MV-4-11 (cell line): ENCODE results near the gene AADACL2.
"Not testable (repeated sequence)": the region's sequence is repeated elsewhere in the genome, so short reads cannot be mapped to it uniquely, and the experiment has no call there.

Source experiments
- DNase-seq: peaks from one replicate; lab custom pipeline; 2025; lab: John Stamatoyannopoulos, UW

The AADACL2 gene, protein sequence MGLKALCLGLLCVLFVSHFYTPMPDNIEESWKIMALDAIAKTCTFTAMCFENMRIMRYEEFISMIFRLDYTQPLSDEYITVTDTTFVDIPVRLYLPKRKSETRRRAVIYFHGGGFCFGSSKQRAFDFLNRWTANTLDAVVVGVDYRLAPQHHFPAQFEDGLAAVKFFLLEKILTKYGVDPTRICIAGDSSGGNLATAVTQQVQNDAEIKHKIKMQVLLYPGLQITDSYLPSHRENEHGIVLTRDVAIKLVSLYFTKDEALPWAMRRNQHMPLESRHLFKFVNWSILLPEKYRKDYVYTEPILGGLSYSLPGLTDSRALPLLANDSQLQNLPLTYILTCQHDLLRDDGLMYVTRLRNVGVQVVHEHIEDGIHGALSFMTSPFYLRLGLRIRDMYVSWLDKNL

DNA sequence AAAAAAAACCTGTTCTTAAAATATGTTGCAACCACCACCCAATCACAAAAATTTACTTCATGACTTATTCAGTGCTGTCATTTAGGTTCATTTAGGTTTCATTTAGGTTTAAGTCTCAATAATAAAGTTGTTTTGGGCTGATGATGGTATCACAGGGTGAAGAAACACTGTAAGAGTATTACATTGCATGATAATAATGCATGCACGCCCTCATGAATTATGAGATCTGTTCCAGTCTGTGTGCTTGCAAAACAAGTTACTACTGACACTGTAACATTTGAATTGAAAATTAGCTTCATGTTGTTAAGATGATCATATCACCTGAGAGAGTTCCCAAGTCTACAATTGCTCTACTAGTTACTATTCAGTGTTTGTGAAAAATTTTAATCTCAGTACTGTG, at the start of gene AADACL2:
Gene AADACL2 (plus strand): TSS at position 315 of the 400 bp plus-strand sequence. CDS start 109 bp downstream, outside the sequence.
- no peak for DNase-seq

DNA sequence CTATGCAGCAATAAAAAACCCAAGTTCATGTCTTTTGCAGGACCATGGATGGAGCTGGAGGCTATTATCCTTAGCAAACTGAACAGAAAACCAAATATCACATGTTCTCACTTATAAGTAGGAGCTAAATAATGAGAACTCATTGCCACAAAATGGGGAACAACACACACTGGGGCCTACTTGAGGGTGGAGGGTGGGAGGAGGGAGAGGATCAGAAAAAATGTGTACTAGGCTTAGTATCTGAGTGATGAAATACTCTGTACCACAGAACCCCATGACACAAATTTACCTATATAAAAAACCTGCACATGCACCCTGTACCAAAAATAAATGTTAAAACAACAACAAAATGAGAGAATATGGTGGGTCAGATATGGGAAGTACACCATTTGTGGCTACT, 49.6 kb upstream of the AADACL2 start:
- no peak for DNase-seq

DNA sequence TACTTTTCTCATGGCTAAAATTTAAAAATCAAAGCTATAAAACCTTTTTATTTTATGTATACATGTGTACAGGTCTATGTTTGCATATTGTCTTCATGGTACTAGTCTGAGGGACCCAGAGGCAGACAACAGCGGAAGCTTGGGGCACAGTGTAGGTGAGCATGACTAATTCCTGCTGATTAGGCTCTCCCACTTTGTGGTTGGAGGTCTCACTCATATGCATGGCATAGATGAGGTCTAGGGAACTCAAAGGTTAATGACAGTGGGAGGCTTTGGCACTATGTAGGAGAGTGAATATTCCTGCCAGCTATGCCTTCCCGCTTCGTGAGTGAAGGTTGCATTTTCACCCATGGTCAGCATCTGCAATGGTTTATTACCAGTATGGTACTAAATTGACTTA, 47.5 kb upstream of the AADACL2 start:
- DNase-seq = no peak

DNA sequence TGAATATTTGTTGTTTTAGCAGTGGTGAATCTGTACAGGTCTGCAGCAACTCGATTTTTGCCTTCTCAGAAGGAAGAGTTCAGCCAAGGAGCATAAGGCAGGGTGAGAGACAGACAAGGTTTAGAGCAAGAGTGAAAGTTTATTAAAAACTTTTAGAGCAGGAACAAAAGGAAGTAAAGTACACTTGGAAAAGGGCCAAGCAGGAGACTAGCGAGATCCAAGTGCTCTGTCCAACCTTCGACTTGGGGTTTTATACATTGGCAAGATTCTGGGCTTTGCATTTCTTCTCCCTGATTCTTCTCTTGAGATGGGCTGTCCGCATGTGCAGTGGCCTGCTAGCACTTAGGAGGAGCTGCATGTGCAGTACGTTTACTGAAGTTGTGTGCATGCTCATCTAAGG, 46.7 kb upstream of the AADACL2 start:
- no peak for DNase-seq

DNA sequence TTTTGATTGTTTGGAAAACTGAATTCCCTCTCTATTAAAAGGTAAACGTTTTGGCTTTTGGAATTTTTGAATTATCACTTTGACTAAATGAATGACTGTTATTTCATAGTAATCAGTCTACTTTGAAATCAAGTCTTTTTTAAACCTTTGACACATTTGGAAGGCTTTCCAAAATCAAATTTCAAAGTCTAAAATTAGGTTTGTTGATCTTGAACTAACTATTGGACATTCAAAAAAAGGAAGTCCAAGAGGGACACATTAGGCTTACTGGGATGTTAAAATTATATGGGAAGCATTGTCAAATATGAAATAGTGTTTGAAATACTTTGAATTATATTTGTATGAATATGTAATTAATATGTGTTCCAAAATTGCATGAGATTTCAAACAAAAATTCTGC, 45.2 kb upstream of the AADACL2 start:
- no peak for DNase-seq

DNA sequence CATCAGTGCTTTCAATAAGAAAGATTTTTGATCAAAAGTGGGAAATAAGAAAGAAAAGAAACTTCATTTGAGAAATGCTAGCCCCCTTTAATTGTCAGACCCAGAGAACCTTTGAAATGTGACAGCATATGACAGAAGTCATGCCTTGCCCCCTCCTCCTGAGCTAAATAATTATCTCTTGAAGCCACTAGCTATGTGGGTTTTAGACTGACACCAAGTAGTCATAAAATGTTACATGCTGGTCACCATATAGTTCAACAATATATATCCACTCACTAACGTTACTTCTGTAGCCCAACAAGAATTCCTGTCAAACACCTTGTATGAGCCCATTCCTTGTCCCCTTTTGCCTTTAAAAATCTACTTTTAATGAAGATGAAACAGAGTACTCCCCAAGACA, 43.1 kb upstream of the AADACL2 start:
- no peak for DNase-seq

DNA sequence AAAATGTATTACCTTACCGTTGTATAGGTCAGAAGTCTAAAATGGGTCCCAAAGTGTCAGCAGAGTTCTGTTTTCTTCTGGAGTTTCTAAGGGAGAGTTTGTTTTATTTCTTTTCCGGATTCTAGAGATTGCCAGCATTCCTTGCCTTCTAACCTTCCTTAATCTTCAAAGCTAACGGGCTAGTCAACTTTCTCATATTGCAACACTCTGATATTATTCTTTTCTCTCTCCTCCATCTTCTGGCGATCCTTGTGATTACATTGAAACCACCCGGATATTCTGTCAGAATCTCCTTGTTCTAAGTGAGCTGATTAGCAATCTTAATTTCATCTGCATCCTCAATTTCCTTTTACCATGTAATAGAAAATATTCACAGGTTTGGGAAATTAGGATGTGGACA, 36.2 kb upstream of the AADACL2 start:
- DNase-seq = no peak

DNA sequence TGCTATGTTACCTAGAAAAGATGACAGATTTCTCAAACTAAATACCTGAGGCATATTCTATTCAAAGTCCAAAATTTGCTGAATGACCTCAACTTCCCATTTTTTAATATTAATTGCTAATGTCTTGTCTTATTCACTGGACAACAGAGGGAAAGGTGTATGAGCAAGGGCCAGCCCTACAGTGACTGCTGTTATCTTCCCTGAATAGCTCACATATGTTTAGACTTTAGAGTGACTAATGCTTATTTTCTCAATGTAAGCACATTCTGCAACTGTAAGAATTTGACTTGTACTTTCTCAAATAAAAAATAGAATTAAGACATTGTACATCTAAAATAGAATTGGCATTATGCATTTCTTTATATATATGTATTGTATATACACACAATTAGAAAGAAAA, 26.5 kb upstream of the AADACL2 start:
- no peak for DNase-seq

DNA sequence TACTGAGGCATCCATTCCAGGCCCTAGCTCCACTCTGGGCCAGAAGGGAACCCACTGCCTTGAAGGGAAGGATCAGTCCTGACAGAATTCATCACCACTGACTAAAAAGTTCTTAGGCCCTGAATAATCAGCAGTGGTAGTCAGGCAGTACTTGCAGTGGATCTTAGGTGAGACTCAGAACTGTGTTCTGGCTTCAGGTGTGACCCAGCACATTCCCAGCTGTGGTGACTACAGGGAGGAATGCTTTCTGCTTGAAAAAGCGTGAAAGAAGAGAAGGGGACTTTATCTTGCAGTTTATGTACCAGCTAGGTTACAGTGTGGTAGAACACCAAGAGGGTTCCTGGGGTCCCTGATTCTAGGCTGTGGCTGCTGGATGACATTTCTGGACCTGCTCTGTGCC, 24.9 kb upstream of the AADACL2 start:
- DNase-seq = no peak

DNA sequence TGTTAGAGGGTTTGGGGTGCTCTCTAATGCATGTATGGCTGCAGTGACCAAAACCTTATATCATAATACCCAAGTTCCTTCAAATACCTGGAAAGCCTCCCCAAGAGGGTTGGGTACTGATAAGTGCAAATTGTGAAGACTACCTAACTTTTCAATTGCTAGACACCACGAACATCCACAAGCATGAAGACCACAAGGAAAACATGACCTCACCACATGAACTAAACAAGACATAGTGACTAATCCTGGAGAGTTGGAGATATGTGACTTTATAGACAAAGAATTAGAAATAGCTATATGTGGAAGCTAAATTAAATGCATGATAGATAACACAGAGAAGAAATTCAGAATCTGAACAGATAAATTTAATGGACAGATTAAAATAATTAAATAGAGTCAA, 23.9 kb upstream of the AADACL2 start:
- no peak for DNase-seq

DNA sequence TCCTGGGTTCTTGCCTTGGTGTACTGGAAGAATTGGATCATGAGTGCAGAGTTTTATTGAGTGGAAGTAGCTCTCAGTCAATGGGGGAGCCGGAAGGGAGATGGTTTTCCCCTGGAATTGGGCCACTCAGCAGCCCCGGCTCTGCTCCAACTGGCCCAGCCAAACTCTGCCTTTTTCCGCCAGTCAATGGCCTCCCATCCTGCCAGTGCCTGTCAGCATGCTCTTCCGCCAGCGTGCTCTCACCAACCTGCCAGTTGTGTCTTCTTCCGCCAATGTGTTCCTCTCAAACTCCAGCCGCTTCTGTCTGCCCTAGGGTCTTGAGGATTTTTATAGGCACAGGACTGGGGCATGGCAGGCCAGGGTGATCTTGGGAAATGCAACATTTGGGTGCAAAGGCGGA, 12.4 kb upstream of the AADACL2 start:
- DNase-seq = no peak

DNA sequence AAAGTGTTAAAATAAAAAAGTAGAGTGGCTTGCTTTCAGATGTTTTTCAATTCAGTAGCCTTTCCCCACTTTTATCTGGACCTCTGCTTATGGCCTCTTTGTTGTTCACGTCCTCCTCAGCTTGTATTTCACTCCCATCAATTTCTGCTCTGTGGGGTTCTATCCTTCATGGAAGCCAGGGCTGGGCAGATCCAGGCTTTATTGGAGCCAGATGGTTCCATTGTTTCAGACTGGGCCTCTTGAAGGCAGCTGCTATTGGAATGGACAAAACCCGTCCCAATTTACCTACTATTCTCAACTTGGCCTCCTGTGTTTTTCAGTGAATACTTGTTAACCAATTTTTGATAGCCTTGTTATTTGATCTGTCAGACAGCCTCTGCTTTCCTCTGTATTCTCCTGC, 10.9 kb upstream of the AADACL2 start:
- DNase-seq = no peak

DNA sequence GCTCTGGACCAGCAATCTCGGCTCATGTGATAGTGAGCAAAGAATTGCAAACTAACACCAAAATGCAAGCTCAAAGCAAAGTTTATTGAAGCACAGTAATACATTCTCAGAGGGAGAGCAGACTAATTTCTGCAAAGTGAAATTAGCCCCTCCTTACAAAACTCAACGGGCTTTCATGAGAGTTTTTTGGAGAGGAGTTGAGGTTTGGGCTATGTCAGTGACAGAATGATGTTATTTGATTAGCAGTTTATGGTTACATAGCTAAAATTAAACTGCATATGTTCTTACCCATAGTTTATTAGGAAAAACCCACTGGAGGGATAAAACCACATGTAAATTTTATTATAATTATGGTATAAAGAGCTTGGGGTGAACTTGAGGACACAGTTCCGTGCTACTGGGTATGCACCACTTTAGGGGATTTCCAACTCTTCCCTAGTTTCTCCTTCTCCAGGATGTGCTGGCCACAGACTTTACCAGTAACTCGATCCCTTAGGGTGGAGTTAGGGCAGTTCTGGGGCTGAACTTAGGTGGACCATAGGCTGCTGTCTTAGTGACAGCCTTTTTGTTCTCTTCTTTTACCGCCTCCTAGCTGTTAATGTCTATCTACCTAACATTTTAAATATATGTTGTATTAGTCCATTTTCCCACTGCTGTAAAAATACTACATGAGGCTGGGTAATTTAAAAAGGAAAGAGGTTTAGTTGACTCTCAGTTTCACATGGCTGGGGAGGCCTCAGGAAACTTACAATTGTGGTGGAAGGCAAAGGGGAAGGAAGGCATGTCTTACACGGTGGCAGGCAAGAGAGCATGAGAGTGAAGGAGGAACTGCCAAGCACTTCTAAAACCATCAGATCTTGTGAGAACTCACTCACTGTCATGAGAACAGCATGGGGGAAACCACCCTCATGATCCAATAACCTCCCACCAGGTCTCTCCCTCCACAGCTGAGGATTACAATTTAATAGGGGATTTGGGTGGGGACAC, 8.9 kb upstream of the AADACL2 start:
- no peak for DNase-seq

DNA sequence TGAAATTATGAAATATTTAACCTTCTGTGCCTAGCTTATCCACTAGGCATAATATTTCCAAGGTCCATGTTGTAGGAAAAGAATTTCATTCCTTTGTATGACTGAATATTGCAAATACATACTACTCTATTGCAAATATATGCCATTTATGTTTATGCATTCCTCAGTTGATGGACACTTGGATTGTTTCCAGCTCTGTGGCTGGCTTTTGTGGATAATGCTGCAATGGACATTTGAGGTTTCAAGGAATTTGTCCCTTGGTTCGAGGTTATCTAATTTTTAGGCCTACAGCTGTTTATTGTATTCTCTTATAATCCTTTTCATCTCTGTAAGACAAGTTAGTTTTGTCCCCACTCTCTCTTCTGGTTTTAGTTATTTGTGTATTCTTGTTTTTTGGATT, 7.7 kb upstream of the AADACL2 start:
- DNase-seq = no peak

DNA sequence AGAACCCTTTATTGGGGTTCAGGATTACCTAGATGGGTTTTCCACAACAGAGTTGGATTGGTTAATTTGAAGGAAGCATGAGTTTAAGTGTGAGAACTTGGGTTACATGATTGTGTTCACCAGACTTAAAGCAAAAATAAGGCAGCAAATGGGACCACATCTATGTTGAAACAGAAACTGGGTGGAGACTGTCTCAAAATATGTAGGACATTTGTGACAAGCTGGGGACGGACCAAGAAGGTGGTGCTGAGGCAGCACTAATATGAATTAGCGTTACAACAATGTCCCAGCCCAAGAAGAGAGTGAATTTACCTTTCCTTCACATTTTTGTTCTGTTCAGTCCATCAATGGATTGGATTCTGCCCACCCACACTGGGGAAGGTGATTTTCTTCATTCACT, 866 bp upstream of the AADACL2 start:
- DNase-seq = no peak

DNA sequence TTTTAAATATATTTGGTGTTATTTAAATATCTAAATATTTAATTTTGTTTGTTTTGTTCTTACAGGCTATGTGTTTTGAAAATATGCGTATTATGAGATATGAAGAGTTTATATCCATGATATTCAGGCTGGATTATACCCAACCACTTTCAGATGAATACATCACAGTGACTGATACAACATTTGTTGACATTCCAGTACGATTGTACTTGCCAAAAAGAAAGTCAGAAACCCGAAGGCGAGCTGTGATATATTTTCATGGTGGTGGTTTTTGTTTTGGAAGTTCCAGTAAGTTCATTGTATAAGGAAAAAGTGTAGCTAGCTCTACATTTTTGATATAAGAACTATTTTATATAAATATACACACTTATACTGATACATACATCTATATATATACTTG, 6.9 kb downstream of the AADACL2 start:
- no peak for DNase-seq

DNA sequence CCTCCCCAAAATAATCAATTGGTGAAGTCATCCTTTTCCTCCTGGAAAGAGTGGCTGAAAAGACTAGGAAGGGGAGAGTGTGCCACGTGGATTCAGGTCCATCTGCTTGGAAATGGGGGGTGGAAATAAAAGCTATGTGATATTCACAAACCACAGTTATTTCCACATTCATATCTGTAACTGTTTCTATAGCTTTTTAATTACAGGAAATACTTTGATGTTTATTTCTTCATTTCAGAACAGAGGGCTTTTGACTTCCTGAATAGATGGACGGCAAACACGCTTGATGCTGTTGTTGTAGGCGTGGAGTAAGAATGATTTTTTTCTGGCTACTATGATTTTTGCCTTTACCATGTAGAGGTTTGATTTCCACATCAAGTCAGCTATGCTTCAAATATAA, 10.1 kb downstream of the AADACL2 start:
- no peak for DNase-seq

DNA sequence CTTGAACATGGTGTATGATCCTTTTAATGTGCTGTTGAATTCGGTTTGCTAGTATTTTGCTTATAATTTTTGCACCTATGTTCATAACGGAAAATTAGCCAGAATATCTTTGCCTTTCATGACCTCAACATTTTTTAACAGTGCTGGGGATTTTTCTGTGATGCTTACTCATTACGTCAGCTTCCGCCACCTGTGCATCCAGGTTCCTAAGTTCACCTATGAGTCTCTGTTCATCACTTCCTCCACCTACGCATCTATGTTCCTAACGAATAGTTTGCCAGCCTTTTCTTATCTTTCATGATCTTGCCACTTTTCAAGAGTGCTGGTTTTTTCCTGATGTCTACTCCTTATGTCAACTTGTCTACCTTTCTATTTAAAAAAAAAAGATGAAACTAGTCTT, 16.5 kb downstream of the AADACL2 start:
- no peak for DNase-seq

DNA sequence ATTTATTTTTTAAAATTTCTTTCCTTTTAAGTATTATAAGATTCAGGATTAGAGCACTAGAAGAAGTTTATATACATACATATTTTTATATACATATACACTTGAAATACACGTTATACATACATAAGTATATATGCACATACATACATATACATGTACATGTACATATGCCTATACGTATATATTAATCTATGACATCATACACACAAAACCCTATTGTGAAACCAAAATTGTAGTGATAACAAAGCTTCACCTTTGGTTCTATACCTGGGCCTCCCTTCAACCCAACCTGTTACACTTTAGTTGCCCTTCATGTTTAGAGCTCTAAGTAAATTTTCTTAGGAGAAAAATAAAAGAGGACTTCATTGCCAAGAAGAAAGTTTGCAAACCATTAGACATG, 17.0 kb downstream of the AADACL2 start:
- no peak for DNase-seq

DNA sequence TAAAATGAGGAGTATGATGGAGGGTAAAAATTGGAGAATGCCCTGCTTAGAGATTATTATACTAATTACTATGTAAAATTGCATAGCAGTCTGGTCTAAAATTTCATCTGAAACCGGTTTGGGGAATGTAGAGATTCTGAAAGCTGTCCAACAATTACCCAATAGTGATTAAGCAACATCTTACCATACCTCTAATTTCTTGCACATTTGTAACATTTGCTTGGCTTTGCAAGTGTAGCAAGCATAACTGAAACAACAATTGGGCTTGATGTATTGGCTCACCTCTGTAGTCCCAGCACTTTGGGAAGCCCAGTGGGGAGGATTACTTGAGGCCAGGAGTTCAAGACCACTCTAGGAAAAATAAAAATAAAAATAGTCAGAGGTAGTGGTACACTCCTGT, 17.4 kb downstream of the AADACL2 start:
- peak; percentile 20 for DNase-seq

DNA sequence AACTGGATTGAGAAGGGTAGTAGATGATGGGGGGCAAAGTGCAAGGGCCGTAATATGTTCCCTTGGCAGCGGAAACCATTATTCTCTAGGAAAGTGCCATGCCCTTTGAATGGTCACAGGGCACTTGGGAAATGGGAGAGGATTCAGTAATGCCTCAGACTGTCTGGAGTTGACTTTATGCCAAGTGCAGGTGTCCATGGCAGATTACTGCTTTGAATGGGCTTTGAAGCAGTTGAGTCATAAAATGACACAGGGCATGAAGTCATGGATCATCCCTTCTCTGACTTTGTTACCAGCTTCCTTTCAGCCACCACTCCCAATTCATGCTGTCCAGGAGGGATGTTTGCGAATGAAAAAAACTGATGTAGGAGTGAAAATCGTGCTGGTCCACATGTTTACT, 20.1 kb downstream of the AADACL2 start:
- no peak for DNase-seq

DNA sequence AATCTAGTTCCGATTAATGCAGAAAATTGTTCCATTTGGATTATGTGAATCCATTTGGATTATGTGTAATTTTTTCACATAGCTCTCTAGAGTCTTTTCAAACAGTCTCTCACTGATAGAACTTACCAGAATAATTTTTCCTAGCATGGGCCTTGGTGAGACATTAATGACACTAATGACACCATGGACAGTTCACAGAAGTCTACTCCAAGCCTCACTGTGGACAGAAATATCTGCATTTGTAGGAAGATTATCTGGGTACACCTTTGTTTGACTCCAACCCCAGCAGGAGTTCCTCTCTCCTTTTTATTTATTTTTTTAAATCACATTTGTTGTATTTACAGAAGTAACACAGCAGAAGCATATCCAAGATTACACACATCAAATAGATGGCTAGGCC, 27.9 kb downstream of the AADACL2 start:
- no peak for DNase-seq

DNA sequence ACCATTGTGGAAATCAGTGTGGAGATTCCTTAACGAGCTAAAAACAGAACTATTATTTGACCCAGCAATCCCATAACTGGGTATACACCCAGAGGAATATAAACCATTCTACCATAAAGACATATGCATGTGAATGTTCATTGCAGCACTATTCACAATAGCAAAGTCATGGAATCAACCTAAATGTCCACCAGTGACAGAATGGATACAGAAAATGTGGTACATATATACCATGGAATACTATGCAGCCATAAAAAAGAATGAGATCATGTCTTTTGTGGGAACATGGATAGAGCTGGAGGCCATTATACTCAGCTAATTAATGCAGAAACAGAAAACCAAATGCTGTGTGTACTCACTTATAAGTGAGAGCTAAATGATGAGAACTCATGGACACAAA, 31.0 kb downstream of the AADACL2 start:
- not testable (repeated sequence) for DNase-seq
